DMS 273 treated with DMSO at 0.1 percent for 48 hours (cell line): ENCODE results near the gene TMTC4.
"Not testable (repeated sequence)": the region's sequence is repeated elsewhere in the genome, so short reads cannot be mapped to it uniquely, and the experiment has no call there.

Experiments
- DNase-seq: peaks from one replicate; lab custom pipeline; 2025; lab: John Stamatoyannopoulos, UW

TMTC4 gene

DNA sequence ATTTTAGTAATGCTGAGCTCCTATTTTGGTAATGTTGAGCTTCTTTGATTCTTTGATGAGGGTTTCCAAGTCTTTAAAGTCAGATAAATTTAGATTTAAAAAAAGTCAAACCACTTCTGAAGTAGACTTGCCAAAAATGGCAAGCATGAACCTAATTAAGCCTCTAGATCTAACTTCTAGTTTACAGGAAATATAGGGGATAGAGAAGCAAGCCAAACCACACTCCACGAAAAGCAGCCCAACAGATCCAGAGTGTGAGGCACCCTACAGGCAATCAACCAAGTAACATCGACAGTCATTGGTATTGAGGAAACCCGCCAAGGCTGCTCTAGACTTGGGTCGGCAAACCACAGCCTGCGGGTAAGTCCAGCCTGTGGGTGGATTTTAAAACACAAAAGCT is 89.7 kb downstream of the TMTC4 start:
- no peak for DNase-seq

DNA sequence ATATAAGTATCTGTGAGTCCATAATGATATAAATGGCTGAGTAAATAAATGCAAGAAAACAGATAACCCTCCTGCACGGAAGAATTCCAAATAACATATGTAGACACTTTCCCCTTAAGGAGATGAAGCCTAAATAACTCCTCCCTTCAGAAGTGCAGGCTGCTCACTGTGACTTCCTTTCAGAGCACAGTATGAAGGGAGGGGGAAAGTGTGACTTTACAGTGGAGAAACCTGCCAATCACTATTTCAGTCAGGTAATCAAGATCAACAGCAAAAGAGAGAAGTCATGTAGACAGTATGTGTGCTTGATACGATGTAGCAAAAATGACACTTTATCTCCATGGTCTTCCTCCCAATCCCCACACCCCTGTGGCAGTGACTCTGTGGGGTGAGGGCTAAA is 93.1 kb downstream of the TMTC4 start:
- DNase-seq = no peak

DNA sequence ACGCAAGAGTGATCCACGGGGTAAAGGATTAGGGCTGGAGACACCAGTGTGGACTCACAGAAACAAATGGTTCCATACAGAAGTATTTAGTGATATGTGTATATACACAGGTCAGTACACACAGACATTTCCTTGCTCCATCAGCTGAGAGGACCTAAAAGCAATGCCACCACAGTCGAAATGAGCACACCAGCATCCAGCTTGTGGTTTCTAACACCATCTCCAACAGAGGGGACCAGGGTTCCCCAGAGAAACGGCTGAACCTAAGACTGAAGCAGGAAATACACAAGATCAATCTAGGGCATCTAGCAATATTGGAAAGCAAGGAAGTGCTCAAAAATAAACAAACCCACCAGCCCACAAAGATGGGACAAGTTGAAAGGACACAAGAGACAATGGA is 93.6 kb downstream of the TMTC4 start:
- no peak for DNase-seq

- DNase-seq = no peak
Observed at GRCh38 chr13:100580045-100580444, 94.5 kb downstream of the TMTC4 start.

DNA sequence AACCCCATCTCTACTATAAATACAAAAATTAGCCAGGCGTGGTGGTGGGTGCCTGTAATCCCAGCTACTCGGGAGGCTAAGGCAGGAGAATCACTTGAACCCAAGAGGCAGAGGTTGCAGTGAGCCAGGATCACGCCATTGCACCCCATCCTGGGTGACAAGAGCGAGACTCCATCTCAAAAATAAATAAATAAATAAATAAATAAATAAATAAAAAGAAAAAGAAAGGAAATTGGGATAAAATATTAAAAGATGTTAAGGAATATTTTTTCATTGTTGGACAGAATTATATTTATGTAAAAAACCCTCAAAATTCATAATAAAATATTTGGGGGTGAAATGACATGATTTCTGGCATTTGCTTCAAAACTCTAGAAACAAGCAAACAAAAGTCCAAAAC is 97.4 kb downstream of the TMTC4 start:
- DNase-seq = not testable (repeated sequence)

DNA sequence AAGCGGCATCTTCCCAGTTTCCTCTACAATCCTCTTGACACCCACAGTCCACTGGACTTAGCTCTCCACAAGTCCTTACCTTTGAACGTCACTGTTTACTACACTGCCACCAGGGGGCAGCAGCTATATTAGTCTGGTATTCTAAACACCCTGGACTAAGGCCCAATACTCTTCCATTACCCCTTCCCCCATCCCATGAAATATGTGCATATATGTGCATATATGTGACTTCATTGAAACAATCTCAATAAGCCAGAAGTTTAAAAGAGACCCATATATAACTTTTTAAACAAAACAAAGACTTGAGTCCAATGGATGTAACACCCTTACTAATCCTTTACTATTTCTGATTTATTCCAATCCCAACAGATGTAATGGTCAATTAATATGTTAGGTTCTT is 101.5 kb downstream of the TMTC4 start:
- DNase-seq = peak; percentile 1

GRCh38 chr13:100566543-100566942 is 108.1 kb downstream of the TMTC4 start:
- DNase-seq = no peak

DNA sequence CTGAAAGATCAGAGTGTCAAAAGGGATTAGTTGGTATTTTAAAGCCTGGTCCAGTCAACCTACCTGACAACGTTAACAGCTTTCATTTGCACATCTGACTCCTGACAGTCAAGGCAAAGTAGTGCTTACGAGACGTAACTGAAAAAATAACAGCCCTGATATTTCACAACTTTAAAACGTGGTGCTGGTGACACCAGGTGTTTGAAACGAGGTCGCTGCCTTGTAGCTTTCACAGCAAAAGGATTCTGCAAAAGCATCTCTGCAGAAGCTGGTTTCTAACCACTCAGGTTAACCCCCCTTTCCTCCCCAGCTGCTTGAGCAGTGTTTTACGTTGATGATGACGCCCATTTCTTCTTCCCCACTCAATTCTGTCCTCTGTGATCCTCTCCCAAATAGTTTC is 109.3 kb downstream of the TMTC4 start:
- DNase-seq = no peak

- DNase-seq = no peak
Observed at GRCh38 chr13:100564444-100565223, 110.0 kb downstream of the TMTC4 start.

DNA sequence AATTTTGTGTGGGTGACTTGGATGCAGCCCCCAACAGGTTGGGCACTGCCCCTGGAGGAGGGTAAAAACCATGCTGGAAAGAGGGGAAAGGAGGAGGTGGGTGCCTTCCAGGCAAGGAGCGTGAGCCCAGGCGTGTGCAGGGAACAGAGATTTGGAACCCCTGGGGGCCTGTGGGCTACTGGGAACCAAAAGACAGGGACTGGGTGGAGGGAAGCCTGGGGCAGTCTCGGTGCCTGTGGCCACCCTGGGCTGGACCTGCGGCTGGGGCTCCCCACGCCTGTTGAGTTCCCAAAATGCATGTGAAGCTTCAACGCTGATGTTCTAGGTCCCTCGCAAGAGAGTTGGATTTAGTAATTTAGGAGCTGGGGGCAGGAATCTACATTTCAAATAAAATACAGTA is 110.8 kb downstream of the TMTC4 start:
- DNase-seq = no peak

DNA sequence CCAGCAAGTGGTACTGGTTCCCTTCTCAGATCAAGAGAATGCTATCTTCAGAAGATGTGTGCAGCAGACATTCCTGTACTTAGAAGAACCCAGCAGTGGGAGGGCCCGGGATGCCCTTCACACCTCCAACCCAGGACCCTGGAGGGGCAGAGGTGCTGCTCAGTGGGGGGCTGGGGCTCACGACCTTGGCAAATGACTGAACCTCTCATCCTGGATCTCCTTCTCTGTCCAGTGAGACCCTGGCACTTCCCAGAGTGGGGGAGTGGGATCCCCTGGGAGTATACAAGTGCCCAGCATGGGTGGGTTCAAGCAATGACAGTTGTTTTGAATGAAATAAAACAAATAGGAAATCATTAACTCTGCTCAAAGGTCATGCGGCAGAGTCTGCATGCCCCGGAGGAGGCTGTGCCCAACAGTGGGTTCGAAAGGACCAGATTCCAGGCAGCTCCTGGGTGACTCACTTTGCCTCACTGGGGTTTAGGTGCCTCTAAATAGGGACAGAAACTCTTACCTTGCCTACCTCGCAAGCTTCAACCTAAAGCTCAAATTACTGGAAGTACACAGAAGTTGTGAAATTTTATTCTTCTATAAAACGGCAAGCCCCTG is 112.9 kb downstream of the TMTC4 start:
- no peak for DNase-seq

- no peak for DNase-seq
Observed at GRCh38 chr13:100561158-100561499, 113.5 kb downstream of the TMTC4 start.

DNA sequence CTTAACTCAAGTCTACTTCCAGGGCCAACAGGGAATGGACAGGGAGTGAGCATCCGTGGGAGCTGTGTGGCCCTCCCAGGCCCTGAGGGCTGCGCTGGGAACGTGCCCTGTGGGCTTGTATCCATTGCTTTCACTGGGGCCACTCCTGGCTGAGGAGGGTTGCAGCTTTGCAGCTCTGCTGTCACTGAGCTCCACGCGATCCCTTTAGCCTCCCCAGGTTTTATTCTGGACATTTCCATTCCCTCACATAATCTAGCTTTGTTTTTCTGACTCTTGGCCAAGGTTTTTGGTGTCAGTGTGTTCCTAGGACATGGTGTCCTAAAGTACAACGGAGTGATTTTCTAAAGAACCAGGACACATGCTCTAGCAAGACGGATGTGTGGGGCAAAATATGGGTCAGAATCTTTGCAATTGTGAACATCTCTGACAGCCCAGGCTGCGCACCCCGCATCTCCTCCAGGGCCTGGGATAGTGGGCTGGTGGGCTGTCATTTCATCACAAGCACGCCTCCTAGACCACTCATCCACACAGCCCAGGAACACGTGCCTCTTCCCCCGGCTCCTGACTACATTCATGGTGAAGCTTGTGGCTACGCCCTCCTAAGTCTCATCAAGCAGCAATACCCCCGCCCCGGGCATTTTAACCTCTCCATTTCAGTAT is 114.0 kb downstream of the TMTC4 start:
- no peak for DNase-seq

DNA sequence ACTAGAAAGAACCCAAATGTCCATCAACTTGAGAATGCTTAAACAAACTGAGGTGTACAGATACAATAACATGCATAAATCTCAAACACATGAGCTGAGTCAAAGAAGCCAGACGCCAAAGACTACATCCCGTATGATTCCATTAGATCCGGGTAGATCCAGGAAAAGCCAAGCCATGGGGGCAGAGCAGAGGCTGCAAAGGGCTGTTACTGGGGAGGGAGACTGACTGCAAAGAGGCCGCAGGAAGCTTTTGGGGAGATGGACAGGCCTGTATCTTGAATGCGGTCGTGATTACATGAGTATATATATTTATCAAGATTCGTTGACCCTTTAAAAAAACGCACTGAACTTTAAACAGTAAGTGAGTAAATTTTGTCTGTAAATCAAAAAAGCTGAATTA is 114.7 kb downstream of the TMTC4 start:
- DNase-seq = no peak
